Measurements from ENCODE around the gene FBXO44.

Gene FBXO44

DNA sequence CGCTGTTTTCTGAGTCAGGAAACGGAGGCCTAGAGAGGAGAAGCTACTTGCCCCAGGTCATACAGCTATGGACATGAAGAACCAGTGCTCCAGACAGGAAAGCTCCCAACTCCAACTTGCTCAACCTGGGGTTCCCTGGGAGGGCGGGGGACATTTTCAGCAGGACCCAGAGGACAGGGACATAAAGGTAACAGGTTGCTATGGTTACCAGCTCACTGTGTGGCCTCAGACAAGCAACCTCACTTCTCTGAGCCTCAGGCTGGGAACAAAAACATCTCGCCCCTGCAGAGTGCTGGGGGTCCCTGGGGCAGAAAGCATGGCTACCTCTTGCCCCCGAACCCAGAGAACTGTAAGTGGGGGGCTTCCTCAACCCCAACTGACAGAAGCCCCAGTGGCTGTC lies 16.6 kb upstream of the FBXO44 start:
- DNase-seq (ENCODE audit: low read depth in 1 of 2, low spot score in 1 of 2): no peak
- H3K27me3 ChIP-seq (ENCODE audit: insufficient read depth, poor library complexity, severe bottlenecking): no peaks in the 10 kb centered on the region
- H3K27ac ChIP-seq (replicated peaks): no peak overlapping the region
- TF ChIP-seq, protein P1, sequence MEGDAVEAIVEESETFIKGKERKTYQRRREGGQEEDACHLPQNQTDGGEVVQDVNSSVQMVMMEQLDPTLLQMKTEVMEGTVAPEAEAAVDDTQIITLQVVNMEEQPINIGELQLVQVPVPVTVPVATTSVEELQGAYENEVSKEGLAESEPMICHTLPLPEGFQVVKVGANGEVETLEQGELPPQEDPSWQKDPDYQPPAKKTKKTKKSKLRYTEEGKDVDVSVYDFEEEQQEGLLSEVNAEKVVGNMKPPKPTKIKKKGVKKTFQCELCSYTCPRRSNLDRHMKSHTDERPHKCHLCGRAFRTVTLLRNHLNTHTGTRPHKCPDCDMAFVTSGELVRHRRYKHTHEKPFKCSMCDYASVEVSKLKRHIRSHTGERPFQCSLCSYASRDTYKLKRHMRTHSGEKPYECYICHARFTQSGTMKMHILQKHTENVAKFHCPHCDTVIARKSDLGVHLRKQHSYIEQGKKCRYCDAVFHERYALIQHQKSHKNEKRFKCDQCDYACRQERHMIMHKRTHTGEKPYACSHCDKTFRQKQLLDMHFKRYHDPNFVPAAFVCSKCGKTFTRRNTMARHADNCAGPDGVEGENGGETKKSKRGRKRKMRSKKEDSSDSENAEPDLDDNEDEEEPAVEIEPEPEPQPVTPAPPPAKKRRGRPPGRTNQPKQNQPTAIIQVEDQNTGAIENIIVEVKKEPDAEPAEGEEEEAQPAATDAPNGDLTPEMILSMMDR (IDR thresholded peaks at IDR 0.05; ENCODE audit: insufficient read depth, low read length): no peak
- TF ChIP-seq POLR2AphosphoS5 (IDR thresholded peaks at IDR 0.05; ENCODE audit: low read depth): no peak
- TF ChIP-seq SPI1 (IDR thresholded peaks at IDR 0.05; ENCODE audit: borderline replicate concordance, low read depth): no peak
- TF ChIP-seq GABPA (IDR thresholded peaks at IDR 0.05; ENCODE audit: low read depth): no peak
- TF ChIP-seq, protein P2, sequence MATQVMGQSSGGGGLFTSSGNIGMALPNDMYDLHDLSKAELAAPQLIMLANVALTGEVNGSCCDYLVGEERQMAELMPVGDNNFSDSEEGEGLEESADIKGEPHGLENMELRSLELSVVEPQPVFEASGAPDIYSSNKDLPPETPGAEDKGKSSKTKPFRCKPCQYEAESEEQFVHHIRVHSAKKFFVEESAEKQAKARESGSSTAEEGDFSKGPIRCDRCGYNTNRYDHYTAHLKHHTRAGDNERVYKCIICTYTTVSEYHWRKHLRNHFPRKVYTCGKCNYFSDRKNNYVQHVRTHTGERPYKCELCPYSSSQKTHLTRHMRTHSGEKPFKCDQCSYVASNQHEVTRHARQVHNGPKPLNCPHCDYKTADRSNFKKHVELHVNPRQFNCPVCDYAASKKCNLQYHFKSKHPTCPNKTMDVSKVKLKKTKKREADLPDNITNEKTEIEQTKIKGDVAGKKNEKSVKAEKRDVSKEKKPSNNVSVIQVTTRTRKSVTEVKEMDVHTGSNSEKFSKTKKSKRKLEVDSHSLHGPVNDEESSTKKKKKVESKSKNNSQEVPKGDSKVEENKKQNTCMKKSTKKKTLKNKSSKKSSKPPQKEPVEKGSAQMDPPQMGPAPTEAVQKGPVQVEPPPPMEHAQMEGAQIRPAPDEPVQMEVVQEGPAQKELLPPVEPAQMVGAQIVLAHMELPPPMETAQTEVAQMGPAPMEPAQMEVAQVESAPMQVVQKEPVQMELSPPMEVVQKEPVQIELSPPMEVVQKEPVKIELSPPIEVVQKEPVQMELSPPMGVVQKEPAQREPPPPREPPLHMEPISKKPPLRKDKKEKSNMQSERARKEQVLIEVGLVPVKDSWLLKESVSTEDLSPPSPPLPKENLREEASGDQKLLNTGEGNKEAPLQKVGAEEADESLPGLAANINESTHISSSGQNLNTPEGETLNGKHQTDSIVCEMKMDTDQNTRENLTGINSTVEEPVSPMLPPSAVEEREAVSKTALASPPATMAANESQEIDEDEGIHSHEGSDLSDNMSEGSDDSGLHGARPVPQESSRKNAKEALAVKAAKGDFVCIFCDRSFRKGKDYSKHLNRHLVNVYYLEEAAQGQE (IDR thresholded peaks at IDR 0.05; ENCODE audit: insufficient replicate concordance, low read depth): no peak
- no peak overlapping the region for H3K4me3 ChIP-seq (replicated peaks; ENCODE audit: insufficient read depth, low read length)

DNA sequence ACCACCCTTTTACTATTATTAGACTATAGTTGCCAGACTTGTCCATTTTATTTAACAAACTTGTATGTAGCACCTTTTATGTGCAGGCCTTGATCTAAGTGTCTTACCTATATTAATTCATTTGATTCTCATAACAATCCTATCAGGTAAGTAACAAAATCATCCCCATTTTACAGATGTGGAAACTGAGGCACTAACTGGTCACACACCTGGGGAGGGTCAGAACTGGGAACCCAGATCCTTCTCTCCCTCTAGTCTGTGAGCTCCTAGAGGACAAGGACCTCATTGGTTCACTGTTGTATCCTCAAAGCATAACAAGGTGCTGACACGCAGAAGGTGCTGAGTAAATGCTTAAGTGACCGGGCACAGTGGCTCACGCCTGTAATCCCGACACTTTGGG lies 15.3 kb upstream of the FBXO44 start:
- no peak for DNase-seq (ENCODE audit: low read depth in 1 of 2, low spot score in 1 of 2)
- H3K27me3 ChIP-seq (ENCODE audit: insufficient read depth, poor library complexity, severe bottlenecking): no peaks in the 10 kb centered on the region
- no peak for TF ChIP-seq SPI1 (IDR thresholded peaks at IDR 0.05; ENCODE audit: borderline replicate concordance, low read depth)
- no peak for TF ChIP-seq GABPA (IDR thresholded peaks at IDR 0.05; ENCODE audit: low read depth)
- TF ChIP-seq, protein P1 (IDR thresholded peaks at IDR 0.05; ENCODE audit: insufficient read depth, low read length): no peak
- TF ChIP-seq, protein P2 (IDR thresholded peaks at IDR 0.05; ENCODE audit: insufficient replicate concordance, low read depth): no peak
- TF ChIP-seq POLR2AphosphoS5 (IDR thresholded peaks at IDR 0.05; ENCODE audit: low read depth): no peak
- H3K4me3 ChIP-seq (replicated peaks; ENCODE audit: insufficient read depth, low read length): no peak overlapping the region
- no peak overlapping the region for H3K27ac ChIP-seq (replicated peaks)

DNA sequence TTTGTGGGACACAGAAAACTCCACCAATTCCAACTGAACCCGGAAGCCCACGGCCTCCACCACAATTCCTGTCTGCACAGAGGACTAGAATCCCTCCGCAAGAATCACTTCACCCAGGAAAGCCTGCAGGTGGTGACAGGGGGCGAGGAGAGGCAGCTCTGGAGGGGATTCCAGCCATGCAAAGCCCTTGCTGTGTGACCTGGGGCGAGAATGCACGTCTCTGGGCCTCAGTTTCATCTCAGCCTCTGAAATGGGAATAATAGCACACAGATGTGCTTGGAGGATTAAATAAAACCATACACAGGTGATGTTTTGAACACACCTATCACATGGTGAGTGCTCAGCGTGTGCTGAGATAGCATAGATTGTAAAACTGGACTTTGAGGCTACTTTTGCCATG lies 14.6 kb upstream of the FBXO44 start:
- DNase-seq (ENCODE audit: low read depth in 1 of 2, low spot score in 1 of 2): no peak

More for the DNA sequence above, 14.6 kb upstream of the FBXO44 start:
- H3K27me3 ChIP-seq (ENCODE audit: insufficient read depth, poor library complexity, severe bottlenecking): no peaks in the 10 kb centered on the region
- no peak overlapping the region for H3K4me3 ChIP-seq (replicated peaks; ENCODE audit: insufficient read depth, low read length)
- H3K27ac ChIP-seq (replicated peaks): no peak overlapping the region
- TF ChIP-seq, protein P2 (IDR thresholded peaks at IDR 0.05; ENCODE audit: insufficient replicate concordance, low read depth): no peak
- TF ChIP-seq POLR2AphosphoS5 (IDR thresholded peaks at IDR 0.05; ENCODE audit: low read depth) (no peak), GABPA (IDR thresholded peaks at IDR 0.05; ENCODE audit: low read depth) (no peak), SPI1 (IDR thresholded peaks at IDR 0.05; ENCODE audit: borderline replicate concordance, low read depth) (no peak)
- TF ChIP-seq, protein P1 (IDR thresholded peaks at IDR 0.05; ENCODE audit: insufficient read depth, low read length): no peak

All from HL-60 (cell line).